ENCODE data around the gene SH3TC2. TPM values are rescaled to one million over a fixed set of nuclear protein-coding genes. Genes with fewer than 3 reads are reported as not detected.
A peak's percentile ranks its signal among the peaks of the same experiment; 100 is the strongest.

SH3TC2 gene
- polyA plus RNA-seq, 1 of the 3 experiments (the other 2 are of a cell fraction) = 1.1 TPM

DNA sequence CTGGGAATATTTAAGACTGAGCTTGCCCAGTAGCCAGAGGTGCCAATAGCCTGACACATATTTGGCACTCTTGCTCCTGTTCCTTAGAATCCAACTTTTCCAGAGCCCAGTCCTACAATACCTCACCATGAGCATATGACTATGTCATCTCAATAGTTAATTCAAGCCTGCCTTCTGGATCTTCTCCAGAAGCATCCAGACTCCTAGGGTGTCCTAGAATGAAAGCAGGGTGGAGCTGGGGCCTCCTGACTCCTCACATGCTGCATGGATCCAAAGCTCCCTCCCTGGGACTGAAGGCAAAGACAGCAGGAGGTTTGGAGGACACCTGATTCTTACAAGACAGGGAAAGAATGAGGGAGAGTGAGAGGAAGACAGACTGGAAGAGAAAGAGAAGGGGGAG, 37.9 kb downstream of the SH3TC2 start (continued):
- TF ChIP-seq, protein P1, sequence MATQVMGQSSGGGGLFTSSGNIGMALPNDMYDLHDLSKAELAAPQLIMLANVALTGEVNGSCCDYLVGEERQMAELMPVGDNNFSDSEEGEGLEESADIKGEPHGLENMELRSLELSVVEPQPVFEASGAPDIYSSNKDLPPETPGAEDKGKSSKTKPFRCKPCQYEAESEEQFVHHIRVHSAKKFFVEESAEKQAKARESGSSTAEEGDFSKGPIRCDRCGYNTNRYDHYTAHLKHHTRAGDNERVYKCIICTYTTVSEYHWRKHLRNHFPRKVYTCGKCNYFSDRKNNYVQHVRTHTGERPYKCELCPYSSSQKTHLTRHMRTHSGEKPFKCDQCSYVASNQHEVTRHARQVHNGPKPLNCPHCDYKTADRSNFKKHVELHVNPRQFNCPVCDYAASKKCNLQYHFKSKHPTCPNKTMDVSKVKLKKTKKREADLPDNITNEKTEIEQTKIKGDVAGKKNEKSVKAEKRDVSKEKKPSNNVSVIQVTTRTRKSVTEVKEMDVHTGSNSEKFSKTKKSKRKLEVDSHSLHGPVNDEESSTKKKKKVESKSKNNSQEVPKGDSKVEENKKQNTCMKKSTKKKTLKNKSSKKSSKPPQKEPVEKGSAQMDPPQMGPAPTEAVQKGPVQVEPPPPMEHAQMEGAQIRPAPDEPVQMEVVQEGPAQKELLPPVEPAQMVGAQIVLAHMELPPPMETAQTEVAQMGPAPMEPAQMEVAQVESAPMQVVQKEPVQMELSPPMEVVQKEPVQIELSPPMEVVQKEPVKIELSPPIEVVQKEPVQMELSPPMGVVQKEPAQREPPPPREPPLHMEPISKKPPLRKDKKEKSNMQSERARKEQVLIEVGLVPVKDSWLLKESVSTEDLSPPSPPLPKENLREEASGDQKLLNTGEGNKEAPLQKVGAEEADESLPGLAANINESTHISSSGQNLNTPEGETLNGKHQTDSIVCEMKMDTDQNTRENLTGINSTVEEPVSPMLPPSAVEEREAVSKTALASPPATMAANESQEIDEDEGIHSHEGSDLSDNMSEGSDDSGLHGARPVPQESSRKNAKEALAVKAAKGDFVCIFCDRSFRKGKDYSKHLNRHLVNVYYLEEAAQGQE (IDR thresholded peaks at IDR 0.05; ENCODE audit: low read depth, low read length) = no peak
- no peak for TF ChIP-seq SMC3 (IDR thresholded peaks at IDR 0.05; ENCODE audit: low read depth, low read length)
- TF ChIP-seq FOXJ3 (CRISPR knock-in tag; IDR thresholded peaks at IDR 0.05) = no peak
- no peak for TF ChIP-seq GABPA (IDR thresholded peaks at IDR 0.05; ENCODE audit: low read depth)
- TF ChIP-seq, protein P2, sequence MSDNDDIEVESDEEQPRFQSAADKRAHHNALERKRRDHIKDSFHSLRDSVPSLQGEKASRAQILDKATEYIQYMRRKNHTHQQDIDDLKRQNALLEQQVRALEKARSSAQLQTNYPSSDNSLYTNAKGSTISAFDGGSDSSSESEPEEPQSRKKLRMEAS (IDR thresholded peaks at IDR 0.05; ENCODE audit: low read depth) = no peak
- no peak for TF ChIP-seq TCF12 (IDR thresholded peaks at IDR 0.05)
- no peak for TF ChIP-seq YY1 (IDR thresholded peaks at IDR 0.05; ENCODE audit: low read depth)

DNA sequence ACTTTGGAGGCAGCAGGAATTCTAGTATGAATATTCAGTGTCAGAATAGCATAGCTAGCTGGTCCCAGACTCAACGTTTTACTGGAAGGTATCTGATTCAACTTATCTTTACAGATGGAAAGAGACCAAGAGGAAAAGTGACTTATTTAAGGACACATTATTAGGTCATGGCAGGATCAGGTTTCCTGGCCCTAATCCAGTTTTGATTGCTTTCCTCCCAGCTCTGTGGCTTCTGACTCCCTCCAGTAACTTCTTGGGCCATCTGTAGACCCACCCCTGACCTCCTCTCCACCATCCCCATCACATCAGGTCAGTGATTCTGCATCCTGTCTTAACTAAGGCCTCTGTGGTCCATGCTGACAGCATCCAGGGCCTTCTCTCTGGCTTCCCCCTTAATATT, 38.4 kb downstream of the SH3TC2 start:
- no peaks in the 10 kb centered on the region for H4K20me1 ChIP-seq (ENCODE audit: insufficient read depth)
- H3K27me3 ChIP-seq (ENCODE audit: insufficient read depth) = no peaks in the 10 kb centered on the region
- no peak overlapping the region for H3K4me2 ChIP-seq
- peaks cover 2 to 4% of the 10 kb centered on the region in 2 experiments; a peak in 3 of 4 replicates for H3K4me1 ChIP-seq (ENCODE audit: control insufficient read depth in 1 of 2, insufficient read depth in 2 of 2, low read depth in 1 of 2, low read length in 1 of 2)
- 11% methylated on average over 1 of the region's 1 CpG for WGBS (ENCODE audit: low lambda C conversion rate)
- H3F3A ChIP-seq (replicated peaks; ENCODE audit: insufficient read depth) = peaks cover 5% of the 10 kb centered on the region
- no peak for TF ChIP-seq YY1 (IDR thresholded peaks at IDR 0.05; ENCODE audit: low read depth)
- peak; percentile 44; the same call in 1 of the 2 replicates for TF ChIP-seq MEF2A (IDR thresholded peaks at IDR 0.05; ENCODE audit: borderline replicate concordance, low read depth)
- no peak for TF ChIP-seq CTCF (IDR thresholded peaks at IDR 0.05)
- TF ChIP-seq RAD21 (IDR thresholded peaks at IDR 0.05; ENCODE audit: low read length) = no peak
- TF ChIP-seq MXI1 (IDR thresholded peaks at IDR 0.05; ENCODE audit: low read depth, low read length) = no peak
- peak; percentile 34 for TF ChIP-seq TCF12 (IDR thresholded peaks at IDR 0.05)
- no peak for TF ChIP-seq RCOR1 (IDR thresholded peaks at IDR 0.05; ENCODE audit: low read length)
- TF ChIP-seq ELF1 (IDR thresholded peaks at IDR 0.05) = no peak
- no peaks in the 10 kb centered on the region for H3K9me3 ChIP-seq
- ChIA-PET POLR2A (no interaction called here), CTCF (interaction anchor here (1.1 to 20.7 kb wide), 5 partner anchors 11 to 580 kb away, joined by 3 to 618 read pairs (median 3); no protein-coding TSS in a partner anchor)
- H3K4me3 ChIP-seq (ENCODE audit: low read depth in 2 of 2, low read length in 1 of 2) = no peak overlapping the region
- H3K36me3 ChIP-seq (replicated peaks in 1 of 2; ENCODE audit: control insufficient read depth in 1 of 2, insufficient read depth in 2 of 2, low read length in 1 of 2) = no peaks in the 10 kb centered on the region
- no peak for DNase-seq
- no peaks in the 10 kb centered on the region for H3K9me2 ChIP-seq
- no peak overlapping the region for H2AFZ ChIP-seq (ENCODE audit: low read depth)
- no peak overlapping the region for H3K9ac ChIP-seq
- H3K27ac ChIP-seq (ENCODE audit: low read depth in 2 of 2, low read length in 1 of 2) = no peak overlapping the region
- H3K79me2 ChIP-seq (ENCODE audit: insufficient read depth) = no peaks in the 10 kb centered on the region

All from SK-N-SH (cell line).